GM06990 (cell line): ENCODE data around the gene LCN12.

Experiments used
- DNase-seq: peaks from one replicate; pipeline ENCODE4 v3.0.0-alpha.2; 2011; ENCODE audit not compliant: insufficient read length; ENCODE audit errors: extremely low read depth
- H3K27me3 ChIP-seq: replicated peaks from 2 replicates; pipeline ENCODE4 v1.6.0; 2011; ENCODE audit warnings: low read length; ENCODE audit not compliant: control insufficient read depth, insufficient read depth
- H3K36me3 ChIP-seq: 2 replicates; pipeline ENCODE4 v1.5.1; 2011; ENCODE audit warnings: low read length; ENCODE audit not compliant: control insufficient read depth, insufficient read depth
- H3K4me3 ChIP-seq: replicated peaks from 2 replicates; pipeline ENCODE4 v1.5.1; 2011; ENCODE audit warnings: low read depth, mild to moderate bottlenecking, control low read depth, low read length
- TF ChIP-seq, protein P1 (sequence below): IDR thresholded peaks from 2 replicates; pipeline ENCODE4 v1.5.1; 2011; ENCODE audit warnings: low read length, control low read depth, mild to moderate bottlenecking, inconsistent platforms; ENCODE audit not compliant: insufficient read depth, poor library complexity, severe bottlenecking

Gene LCN12

DNA sequence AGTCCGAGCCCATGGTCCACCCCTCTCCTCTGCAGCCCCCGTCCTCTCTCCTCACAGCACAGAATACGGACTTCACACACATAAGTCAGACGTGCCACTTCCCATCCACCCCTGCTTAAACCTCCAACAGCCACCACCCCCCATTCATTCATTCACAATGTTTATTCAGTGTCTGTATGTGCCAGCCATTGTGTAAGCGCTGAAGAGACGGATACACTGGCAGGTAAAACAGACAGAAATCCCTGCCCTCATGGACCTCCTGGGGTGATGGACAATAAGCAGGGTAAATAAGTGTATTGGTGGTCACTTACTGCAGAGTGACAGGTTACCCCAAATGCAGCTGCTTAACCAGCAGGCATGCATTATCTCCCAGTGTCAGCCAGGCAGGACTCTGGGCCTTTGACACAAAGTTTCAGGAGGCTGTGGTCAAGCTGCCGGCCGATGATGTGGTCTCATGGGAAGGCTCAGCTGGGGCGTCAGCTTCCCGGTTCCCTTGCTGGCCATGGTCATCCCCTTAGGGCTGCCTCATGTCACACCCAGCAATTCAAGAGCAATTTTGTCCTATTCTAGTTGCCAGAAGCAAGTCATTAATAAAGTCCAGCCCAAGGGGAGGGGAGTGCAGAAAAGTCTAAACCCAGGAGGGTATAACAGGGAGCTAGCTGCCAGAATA, 38.3 kb downstream of the LCN12 start:
- Histone ChIP-seq H3K4me3 (no peak overlapping the region), H3K27me3 (no peaks in the 10 kb centered on the region), H3K36me3 (no peaks in the 10 kb centered on the region; the same call in 1 of the 2 replicates)
- TF ChIP-seq, protein P1, sequence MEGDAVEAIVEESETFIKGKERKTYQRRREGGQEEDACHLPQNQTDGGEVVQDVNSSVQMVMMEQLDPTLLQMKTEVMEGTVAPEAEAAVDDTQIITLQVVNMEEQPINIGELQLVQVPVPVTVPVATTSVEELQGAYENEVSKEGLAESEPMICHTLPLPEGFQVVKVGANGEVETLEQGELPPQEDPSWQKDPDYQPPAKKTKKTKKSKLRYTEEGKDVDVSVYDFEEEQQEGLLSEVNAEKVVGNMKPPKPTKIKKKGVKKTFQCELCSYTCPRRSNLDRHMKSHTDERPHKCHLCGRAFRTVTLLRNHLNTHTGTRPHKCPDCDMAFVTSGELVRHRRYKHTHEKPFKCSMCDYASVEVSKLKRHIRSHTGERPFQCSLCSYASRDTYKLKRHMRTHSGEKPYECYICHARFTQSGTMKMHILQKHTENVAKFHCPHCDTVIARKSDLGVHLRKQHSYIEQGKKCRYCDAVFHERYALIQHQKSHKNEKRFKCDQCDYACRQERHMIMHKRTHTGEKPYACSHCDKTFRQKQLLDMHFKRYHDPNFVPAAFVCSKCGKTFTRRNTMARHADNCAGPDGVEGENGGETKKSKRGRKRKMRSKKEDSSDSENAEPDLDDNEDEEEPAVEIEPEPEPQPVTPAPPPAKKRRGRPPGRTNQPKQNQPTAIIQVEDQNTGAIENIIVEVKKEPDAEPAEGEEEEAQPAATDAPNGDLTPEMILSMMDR, result no peak
- no peak for DNase-seq

DNA sequence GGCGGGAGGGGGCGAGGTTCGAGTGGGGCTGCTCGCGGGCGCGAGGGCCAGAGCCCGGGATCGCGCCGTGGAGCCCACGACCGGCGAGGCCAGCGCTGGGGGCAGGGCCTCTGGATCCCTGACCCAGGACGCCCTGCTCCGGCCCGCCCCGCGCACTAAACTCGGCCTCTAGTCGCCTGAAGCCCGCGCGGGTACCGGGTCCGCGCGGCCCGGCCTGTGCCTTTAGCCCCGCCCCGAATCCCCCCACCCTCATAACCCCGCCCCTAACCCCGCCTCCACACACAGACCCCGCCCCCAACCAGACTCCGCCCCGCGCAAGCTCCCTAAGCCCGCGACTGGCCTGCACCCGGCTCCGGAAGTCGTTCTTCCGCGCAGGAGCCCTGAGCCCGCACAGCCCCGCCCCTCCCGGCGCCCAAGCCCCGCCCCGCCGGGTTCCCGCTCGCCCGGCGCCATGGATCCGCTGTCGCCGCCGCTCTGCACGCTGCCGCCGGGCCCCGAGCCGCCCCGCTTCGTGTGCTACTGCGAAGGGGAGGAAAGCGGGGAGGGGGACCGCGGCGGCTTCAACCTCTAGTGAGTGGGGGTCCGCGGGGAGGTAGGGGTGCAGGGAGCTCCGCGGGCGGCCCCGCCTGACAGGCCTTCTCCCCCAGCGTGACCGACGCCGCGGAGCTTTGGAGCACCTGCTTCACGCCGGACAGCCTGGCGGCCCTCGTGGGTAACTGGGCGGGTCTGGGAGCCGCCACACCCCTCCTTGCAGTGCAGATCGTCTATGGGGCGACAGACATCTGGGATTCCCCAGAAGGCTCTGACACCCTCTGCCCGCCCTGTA, 40.1 kb downstream of the LCN12 start, which contains the start of gene PAXX:
Gene PAXX, plus strand, starts transcription at position 430 of the 826 bp plus-strand sequence. Its CDS starts 22 bp downstream, at position 452.
- TF ChIP-seq, protein P1, result no peak
- Histone ChIP-seq H3K4me3 (peak within 1 kb of the TSS; percentile 62), H3K36me3 (no peaks in the 10 kb centered on the region; the same call in 1 of the 2 replicates), H3K27me3 (no peaks in the 10 kb centered on the region; the same call in 1 of the 2 replicates)
- peak; percentile 92 for DNase-seq

DNA sequence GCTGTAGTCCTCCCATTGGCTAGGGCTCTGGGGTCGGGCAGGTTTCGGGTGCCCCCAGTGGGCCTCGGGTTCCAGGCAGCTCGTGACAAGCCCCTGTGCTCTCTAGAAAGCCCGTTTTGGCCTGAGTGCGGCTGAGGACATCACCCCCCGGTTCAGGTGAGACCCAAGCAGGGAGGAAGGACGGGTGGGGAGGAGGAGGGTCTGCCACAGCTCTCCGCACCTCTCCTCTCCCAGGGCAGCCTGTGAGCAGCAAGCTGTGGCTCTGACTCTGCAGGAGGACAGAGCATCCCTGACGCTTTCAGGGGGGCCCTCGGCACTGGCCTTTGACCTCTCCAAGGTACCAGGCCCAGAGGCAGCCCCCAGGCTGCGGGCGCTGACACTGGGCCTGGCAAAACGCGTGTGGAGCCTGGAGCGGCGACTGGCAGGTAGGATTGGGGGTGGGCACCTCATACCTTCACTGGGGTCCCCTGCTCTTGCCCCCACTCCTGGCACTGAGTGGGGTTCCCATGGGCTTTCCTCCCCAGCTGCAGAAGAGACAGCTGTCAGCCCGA, 40.8 kb downstream of the LCN12 start:
- no peak for DNase-seq
- Histone ChIP-seq H3K4me3 (peak overlapping the region; percentile 62), H3K27me3 (no peaks in the 10 kb centered on the region; the same call in 1 of the 2 replicates), H3K36me3 (no peaks in the 10 kb centered on the region; the same call in 1 of the 2 replicates)
- TF ChIP-seq, protein P1, result no peak

DNA sequence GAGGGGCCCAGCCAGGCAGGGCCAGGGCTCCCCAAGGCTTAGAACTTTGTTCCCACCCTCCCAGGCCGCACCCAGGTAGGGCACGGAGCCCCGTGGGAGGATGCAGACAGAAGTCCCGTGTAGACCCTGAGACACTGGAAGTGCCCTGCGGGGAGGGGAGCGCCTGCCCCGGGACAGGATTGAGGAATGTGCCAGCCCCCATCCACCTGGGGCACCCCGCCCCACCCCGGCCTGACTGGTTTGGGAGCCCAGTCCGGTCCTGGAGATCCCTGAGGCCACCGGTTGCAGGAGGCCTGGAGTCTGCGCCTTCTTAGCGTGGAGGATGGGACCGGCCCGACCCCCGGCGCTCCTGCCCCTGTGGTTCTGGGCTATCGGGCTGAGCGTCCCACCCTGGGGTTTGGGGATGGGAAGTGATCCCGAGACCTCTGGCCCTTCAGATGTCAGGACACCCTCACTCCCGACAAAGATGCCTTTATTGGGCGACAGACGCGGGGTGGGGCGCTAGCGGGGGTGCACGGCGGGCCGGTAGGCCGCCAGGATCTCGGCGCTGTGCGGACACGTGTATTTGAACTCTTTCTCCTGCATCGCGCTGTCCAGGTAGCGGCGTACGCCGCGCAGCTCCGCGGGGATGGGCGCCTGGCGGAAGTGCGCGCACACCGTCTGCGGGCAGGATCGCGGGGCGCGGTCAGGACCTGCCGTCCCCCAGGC, 42.3 kb downstream of the LCN12 start:
- no peak overlapping the region for H3K4me3 ChIP-seq
- TF ChIP-seq, protein P1, result no peak
- no peak for DNase-seq
- no peaks in the 10 kb centered on the region; the same call in 1 of the 2 replicates for H3K27me3 ChIP-seq
- H3K36me3 ChIP-seq, result no peaks in the 10 kb centered on the region; the same call in 1 of the 2 replicates

DNA sequence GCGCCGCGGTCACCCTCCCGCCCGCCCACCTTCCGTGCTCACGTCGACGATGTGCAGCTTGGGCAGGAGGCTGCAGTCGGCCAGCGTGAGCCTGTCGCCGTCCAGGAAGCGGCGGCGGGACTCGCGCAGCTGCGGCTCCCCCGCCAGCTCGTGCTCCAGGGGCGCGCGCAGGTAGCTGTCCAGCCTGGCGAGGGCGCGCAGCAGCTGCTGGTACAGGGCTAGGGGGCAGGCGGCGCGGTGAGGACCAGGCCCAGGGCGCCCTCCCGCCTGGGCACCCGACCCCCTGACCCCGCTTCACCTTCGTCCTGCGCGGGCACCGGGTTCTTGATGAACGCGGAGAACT, 42.8 kb downstream of the LCN12 start:
- H3K4me3 ChIP-seq, result no peak overlapping the region
- H3K27me3 ChIP-seq, result no peaks in the 10 kb centered on the region; the same call in 1 of the 2 replicates
- DNase-seq, result no peak

More for the DNA sequence above, 42.8 kb downstream of the LCN12 start:
- TF ChIP-seq, protein P1, result no peak
- H3K36me3 ChIP-seq, result no peaks in the 10 kb centered on the region; the same call in 1 of the 2 replicates
